Activated CD4-positive, alpha-beta T cell treated with anti-CD3 and anti-CD28 coated beads, Interleukin-2, amount 50 U/mL, for 24 hours (primary cell): ENCODE results near the gene LRWD1.
"Not testable (repeated sequence)": the region's sequence is repeated elsewhere in the genome, so short reads cannot be mapped to it uniquely, and the experiment has no call there.

Experiments
- DNase-seq, 2 donors: peaks; one replicate each; pipeline ENCODE4 v3.0.0-alpha.2; 2020; ENCODE audit warnings: low read depth in 1 of 2, low spot score in 1 of 2

The LRWD1 gene

DNA sequence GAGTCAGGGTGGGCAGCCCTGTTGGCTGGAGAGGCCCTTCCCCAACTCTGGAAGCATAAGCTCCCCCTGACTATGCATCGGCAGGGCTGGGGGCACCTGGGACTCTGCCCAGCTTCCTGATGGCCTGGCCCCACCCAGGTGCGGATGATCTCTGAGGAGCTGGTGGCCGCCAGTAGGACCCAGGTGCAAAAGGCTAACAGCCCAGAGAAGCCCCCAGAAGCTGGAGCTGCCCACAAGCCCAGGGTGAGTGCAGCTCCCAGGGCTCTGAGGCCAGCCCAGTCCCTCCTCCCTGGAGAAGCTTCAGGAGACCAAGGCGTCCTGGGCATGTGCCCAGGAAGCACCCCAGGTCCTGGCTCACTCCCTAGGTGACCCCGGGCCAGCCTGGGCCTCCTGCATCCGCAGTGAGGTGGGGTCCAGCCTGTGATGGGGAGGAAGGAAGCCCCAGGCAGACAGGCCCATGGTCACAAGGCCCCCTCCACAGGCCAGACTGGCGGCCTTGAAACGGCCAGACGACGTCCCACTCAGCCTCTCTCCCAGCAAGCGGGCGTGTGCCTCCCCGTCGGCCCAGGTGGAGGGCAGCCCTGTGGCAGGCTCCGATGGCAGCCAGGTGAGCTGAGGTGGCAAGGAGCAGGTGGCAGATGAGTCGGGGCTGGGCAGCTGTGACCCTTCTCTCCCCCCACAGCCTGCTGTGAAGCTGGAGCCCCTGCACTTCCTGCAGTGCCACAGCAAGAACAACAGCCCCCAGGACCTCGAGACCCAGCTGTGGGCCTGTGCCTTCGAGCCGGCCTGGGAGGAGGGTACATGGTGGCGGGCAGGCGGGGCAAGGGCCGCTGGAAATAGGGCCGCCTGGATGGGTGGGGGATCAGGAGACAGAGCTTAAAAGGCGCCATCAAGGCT is 3.0 kb downstream of the LRWD1 start:
- DNase-seq = no peak

DNA sequence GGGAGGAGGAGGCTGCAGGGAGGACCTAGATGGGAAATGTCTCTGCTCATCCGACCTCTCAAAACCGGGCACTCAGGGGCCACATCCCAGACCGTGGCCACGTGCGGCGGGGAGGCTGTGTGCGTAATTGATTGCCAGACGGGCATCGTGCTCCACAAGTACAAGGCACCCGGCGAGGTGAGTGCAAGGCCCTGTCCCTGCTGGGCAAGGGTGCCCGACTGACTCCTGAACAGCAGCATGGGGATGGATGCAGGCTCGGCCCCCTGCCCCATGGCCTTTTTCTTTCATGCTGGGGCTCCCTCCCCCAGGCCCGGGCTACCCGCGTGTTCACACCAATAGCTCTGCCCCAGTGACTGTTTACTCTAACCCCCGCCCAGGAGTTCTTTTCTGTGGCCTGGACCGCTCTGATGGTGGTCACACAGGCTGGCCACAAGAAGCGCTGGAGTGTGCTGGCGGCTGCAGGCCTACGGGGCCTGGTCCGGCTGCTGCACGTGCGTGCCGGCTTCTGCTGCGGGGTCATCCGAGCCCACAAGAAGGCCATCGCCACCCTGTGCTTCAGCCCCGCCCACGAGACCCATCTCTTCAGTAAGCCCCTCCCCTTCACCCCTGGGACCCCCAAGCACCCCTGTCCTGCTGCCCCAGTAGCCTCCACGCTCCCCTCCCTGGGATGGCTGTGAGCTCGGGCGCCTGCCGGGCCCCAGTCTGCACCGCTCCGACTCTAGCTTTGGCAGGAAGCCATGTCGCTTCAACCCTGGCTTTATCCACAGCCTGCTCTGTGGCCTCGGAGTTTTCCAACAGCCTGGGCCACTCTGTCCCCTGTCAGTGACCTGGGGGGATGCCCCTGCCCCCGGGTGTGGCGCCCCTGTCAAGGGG is 3.9 kb downstream of the LRWD1 start:
- DNase-seq = no peak

DNA sequence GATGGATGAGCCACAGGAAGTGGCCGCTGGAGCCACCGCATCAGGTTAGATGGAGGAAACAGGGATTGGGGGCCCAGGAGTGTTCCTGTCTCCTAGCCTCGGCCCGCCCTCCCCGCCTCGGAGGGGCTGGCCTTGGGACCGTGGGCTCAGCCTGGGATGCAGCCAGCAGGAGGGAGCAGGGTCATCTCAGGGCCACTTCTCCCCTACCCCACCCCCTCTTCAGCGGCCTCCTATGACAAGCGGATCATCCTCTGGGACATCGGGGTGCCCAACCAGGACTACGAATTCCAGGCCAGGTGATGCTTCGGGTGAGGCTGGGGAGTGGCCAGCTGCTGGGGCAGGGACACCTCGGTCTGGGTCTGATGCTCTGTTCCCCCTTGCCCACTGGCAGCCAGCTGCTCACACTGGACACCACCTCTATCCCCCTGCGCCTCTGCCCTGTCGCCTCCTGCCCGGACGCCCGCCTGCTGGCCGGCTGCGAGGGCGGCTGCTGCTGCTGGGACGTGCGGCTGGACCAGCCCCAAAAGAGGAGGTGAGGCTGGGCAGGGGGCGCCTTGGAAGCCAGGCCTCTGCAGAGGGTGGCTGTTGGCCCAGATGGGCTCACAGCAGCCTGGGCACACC is 4.7 kb downstream of the LRWD1 start:
- DNase-seq = no peak

DNA sequence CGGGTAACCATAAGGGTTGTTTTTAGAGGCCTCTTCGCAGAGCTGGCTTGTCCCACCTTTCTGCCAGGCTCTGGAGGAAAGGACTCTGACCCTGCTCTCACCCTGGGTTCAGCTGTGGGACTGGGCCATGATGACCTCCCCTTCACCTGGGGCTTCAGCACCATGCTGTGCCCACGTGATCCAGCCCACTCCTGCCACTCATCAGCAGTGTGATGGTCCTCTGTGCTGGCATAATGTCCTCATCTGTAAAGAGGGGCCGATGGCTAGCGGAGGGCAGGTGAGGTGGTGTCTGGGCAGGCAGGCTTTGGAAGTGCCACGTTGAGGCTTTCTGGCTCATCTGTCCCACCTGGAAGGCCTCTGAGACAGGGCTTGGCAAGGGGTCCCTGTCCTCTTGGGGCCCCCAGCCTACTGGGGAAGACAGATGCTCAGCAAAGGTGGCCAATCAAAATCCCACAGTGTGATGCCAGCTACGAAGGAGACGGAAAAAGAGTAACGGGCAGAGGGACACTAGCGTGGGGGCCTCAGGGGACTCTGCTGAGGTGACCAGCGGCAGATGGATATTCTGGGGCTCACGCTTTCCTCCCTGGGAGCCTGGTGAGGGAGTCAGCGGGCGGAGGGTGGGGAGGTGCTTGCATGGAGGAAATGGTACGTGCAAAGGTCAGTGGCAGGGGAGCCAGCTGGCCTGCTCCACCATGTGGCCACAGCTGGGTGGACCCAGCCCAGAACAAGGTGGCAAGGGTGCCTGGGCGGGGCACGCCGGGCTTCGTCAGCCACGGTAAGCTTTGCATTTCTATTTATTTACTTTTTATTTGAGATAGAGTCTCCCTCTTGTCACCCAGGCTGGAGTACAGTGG is 5.4 kb downstream of the LRWD1 start:
- DNase-seq = no peak

DNA sequence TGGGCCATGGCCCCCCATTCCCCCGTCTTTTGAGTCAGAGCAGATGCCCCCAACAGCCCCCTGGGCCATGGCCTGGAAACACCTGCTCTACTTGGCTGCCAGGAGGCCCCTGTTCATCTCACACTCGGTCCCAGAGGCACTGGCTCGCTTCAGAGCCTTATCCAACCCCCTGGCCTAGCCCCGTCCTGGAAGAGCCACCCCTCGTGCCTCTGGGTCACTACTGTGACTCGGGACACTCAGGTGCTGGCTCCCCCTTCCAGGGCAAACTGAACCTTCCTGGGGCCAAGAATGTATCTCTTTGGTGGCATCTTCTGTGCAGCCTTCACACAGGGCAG is 7.0 kb downstream of the LRWD1 start:
- no peak for DNase-seq

DNA sequence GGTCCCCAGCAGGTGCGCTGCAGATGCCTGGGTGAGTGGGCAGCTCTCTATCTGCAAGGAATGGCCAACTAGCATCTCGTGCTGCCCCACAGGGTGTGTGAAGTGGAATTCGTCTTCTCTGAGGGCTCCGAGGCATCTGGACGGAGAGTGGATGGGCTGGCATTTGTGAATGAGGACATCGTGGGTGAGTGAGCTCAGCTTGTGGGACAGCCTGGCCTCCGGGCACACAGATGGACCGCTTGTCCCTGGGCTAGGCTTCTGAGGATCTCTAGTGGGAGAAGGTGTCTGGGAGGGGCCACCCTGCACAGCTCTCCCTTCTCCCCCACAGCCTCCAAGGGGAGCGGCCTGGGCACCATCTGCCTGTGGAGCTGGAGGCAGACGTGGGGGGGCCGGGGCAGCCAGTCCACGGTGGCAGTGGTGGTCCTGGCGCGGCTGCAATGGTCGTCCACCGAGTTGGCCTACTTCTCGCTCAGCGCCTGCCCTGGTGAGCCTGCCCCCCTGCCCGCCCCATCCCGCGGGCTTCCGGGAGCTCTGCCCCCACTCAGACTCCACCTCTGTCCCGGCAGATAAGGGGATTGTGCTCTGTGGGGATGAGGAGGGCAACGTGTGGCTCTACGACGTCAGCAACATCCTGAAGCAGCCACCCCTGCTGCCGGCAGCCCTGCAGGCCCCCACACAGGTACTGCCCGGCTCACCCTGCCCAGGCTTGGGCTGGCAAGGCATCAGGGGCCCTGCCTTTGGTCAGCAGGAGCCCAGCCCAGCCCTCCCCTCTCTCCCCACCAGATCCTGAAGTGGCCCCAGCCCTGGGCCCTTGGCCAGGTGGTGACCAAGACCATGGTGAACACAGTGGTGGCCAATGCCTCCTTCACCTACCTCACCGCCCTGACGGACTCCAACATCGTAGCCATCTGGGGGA is 7.6 kb downstream of the LRWD1 start:
- DNase-seq = no peak

DNA sequence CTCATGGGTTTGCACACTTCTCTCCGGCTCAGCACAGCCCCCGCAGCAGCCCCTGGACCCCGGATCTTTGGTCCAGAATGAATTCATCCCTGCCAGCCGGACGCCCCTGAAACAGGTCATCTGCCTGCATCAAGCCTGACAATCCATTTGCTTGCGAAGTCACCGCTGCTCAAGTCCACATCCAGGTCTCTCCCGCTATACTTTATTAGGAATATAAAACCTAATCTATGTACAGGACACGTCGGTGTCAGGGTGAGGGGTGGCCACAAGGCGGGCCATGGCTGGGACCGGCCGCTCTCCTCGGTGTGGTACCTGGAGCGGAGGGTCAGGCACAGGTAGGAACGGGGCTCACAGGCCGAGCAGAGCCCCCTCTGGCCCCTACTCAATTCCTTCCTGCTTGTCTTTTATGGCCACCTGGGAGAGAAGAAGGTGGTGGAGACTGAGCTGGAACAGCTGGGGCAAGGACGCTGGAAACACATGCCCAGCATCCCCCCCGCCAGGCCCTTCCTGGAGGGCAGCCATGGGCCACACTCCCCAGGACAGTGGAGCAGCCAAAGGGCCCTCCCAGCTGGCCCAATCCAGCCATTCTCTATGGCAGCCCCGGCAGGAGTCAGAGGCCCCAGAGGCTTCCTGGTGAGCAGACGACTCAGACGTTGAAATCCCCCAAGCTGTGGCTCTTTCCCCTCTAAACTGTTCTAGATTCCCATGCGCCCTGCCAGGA is 8.6 kb downstream of the LRWD1 start:
- no peak for DNase-seq

DNA sequence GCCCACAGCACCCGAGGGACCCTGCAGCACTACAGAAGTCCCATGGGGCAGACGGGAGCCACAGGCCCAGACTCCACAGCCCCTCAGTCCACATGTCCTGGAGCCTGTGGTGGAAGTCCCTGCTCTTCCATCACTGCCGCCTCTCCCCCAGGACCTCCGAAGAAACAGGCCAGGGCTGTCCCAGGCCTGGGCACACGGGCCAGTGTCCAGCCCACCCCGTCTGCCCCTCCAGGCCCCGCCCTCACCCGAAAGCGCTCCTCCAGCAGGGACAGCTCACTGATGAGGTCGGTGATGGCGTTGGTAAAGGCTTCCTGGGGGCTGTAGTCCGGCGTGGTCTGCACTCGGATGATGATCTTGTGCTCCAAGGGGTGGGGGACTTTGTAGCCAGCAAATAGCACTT is 9.3 kb downstream of the LRWD1 start:
- DNase-seq = not testable (repeated sequence)

DNA sequence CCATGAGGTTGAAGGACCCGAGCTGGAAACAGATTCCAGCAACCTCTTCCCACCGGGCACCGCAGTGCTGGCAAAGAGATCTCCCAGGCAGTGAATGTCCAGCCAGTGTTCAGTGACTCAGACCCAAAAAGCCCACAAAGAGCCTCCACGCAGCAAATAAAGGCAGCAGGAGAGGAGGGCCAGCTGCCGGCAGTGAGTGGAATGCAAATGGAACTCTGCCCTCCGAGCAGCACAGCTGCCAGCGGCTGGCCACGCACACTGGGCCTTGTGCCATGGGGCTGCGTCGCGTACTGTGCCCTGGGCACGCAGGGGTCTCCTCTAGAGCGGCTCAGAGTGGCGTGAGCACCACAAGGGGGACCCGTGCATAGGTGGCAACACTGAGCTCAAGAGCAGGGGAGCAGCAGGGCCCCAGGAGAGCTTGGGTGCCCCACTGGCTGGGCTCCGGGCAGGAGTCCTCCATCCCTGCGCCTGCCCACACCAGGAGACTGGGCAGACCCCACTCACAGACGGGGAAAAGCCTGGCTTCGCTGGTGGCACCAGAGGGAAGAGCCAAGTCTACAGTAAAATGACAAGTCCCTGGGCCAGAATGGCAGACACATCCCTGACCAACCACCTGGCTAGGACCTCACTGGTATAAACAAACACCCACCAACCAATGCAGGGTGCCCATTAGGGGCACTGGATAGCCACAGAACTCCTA is 10.1 kb downstream of the LRWD1 start:
- not testable (repeated sequence) for DNase-seq

DNA sequence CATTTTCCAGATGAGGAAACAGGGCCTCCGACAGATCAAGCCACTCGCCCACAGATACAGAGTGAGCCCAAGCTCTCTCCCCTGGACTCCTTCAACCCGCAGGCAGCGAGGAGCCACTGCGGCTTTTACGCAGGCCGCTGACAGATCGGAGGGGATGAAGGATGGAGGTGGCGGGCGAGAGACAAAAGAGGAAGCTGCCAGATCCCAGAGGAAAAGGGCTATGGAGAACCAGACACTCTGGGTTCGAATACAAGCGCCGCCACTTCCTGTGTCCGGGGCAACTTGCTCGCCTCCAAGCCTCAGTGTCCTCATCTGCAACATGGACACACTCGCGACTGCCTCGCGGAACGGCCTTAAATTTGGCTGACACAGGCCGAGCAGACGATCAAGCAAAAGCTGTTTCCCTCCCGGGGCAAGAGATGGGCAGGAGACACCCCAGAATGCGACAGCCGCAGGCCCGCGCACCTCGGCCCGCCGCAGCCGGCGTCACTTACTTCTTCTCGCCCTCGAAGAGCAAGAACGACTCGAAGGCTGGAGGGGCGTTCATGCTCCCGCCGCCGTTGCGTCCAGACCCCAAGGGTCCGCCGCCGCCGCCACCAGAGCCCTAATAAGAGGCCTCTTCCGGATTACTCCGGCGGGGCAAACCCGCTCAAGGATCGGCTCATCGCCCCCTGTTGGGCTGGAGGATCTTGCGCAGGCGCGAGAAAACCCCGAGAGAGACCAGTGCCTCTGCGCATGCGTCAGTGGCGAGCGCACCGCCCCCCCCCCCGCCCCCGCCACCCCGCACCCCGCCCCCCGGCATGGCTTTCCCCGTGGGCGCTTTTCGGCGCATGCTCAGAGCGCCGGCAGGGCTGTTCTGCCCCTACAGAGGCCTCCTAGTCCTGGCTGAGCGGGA is 13.8 kb downstream of the LRWD1 start, which contains the start of gene POLR2J:
TSS of gene POLR2J (minus strand) at position 609 of the 895 bp plus-strand sequence. CDS start at position 547, 62 bp downstream.
- DNase-seq = peak; percentile 82 to 86

DNA sequence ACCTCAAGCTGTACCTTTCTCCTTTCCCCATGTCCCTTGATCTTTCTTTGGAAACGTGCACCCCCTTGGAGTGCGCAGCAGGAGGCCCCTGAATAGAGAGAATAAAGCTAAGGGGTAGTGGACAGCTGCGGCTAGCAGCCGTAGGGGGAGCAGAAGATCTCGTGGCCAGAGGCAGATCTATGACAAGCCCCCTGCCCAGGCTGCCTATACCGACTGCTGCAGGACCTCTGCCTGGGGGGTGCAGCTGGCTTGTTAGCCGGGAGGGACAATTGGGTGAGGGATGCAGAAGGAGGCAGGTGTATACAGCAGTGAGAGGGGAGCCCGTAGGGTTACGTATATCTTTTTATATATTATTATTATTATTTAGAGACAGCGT is 14.4 kb downstream of the LRWD1 start:
- DNase-seq = not testable (repeated sequence)

DNA sequence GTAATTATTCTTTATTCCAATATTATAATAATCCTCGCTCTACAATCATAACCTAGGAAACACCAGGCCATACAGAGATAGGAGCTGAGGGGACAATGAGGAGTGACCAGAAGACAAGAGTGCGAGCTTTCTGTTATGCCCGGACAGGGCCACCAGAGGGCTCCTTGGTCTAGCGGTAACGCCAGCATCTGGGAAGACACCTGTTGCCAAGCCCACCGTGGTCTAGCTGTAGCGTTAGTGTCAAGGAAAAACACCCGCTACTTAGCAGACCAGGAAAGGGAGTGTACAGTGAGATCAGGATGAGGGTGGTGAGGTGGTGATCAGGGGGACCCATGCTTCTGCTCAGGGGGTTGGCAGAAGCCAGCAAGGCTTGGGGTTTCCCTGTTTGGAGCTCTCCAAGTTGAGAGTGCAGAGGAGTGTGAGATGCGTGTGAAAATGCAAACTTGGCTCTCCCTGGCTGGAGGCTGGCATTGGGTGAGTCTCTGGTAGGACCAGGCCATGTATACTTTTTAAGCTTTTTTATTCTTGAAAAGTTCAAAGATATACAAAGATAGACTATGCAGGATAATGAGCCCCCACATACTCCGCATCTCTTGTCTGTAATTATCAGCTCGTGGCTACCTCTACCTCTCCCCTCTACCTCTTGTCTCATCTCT is 15.3 kb downstream of the LRWD1 start:
- not testable (repeated sequence) for DNase-seq

DNA sequence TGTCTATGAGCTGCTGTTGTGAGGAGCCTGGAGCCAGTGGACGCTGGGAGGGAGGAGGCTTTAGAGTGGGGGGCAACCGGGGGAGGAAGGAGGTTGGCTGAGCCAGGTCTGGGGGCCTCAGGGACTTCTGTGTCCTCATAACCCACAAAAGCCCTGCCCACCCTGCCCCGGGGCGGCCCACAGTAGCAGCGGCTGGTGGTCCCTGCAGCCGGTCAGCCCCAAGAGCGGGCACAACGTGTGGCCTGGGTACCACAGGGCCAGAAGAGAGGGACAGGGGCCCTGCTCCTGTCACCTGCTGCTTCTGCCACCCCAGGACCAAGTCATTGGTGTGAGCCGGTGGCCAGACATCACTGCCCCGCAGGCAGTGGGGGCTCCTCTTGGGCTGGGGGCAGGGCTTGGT is 17.2 kb downstream of the LRWD1 start:
- DNase-seq = not testable (repeated sequence)

DNA sequence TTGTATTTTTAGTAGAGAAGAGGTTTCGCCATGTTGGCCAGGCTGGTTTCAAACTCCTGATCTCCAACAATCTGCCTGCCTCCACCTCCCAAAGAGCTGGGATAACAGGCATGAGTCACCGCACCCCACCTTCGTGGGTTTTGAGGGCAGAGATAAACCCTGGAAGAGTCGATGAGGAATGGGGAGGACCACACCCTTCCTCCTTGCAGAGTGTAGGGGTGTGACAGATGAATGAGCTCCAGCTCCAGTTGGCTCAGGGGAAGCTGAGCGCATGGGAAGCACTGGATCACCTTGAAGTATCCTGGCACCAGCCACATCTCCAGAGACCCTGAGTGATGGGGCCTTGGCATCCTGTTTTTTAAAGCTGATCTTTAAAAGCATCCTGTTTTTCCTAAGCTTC is 19.5 kb downstream of the LRWD1 start:
- not testable (repeated sequence) for DNase-seq

DNA sequence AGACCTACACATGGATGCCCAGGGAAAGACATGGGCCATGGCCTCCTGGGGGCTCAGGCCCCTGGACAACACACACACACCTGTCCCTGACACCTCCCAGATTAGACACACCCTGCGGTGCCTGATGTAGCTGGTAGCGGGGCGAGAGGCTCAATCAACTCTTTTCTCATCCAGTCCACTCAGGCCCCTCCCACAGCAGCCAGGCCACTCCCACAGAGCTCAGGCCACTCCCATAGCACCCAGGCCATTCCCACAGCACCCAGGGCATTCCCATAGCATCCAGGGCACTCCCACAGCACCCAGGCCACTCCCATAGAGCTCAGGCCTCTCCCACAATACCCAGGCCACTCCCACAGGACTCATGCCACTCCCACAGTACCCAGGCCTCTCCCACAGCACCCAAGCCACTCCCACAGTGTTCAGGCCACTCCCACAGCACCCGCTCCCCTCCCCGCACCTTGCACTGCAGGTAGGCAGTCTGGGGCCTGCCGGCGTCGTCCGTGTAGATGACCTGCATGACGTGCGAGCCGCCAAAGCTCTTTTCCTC is 25.8 kb downstream of the LRWD1 start:
- peak in 1 of 2 donors; percentile 38 for DNase-seq

DNA sequence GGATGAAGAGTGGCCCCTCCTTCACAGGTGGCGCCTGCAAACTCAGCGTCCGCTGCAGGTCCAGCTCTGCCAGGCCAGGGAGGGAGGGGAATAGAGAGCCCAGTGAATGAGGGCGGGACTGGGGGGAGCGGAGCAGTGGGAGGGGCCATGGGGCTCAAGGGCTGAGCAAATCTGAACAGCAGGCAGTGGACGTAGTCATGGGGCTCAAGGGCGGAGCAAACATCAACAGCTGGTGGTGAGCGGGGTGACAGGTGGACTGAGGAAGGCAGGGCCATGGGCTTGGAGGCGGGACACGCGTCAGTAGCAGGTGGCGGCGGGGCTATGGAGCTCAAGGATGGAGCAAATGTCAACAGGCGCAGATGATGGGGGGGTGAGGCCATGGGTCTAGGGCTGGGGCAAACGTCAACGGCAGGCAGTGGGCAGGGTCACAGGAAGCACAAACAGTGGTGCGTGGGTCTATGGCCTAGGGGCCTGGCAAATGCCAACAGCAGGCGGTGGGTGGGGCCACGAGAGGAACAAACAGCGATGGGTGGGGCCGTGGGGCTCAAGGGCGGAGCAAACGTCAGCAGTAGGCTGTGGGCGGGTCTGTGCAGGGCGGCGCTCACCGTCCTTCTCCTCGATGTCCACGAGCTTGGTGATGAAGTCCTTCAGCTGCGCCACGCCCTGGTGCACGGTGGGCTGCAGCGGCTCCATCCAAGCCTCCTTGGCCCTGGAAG is 28.6 kb downstream of the LRWD1 start:
- DNase-seq = not testable (repeated sequence)
